Measurements from ENCODE around the gene CD1B.
"Not testable (repeated sequence)": the region's sequence is repeated elsewhere in the genome, so short reads cannot be mapped to it uniquely, and the experiment has no call there.

CD1B gene

DNA sequence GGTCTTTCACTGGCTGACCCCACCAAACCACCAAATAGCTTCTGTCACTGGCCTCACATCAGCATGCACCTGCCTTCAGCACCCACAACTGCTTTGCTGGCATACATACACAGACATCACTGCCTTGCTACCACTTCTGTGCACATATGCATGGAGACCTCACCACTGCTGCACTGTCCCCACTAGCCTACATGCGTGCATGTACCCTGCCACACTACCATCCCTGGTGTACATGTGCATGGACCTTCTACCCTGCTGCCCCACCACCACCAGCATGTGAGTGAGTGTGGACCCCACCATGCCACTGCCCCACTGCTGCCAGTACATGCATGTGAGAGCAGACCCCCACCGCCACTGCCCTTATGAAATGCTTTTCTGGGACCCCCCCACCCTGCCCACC is 35.5 kb downstream of the CD1B start:
- no peak for DNase-seq (ENCODE audit: low spot score)
- POLR2A ChIA-PET (ENCODE audit: low non-redundant PET): no interaction called here
- TF ChIP-seq CTCF (conservative IDR thresholded peaks at IDR 0.05; ENCODE audit: low read depth): no peak

DNA sequence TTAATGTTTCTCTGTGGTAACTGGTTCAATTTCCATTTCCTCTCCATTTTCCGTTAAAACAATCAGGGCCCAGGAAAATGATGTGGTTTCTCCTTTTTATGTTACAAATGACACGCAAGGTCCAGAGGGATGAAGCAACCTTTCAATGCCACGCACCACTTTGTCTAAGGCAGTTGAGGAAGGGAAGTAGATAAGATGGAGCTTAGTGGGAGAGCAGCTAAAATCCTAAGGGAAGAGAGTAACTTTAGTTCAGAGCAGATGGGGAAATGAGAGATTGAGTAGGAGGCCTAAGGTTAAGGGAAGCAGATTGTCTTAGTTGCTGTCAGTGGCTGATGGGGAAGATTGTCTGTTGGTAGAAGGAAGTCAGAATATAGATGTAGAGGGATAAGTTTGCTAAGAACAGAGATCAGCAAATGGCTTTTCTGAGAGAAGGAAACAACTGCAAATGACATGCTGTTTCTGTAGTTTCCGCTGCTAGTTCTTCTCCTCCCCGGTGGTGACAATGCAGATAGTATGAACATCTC is 40.9 kb downstream of the CD1B start:
- CTCF ChIA-PET: no interaction called here
- DNase-seq (ENCODE audit: low spot score): no peak
- POLR2A ChIA-PET (ENCODE audit: low non-redundant PET): no interaction called here
- no peak overlapping the region for H3K27ac ChIP-seq
- no peak for TF ChIP-seq CTCF (conservative IDR thresholded peaks at IDR 0.05; ENCODE audit: low read depth)

More for the DNA sequence above, 35.5 kb downstream of the CD1B start:
- H3K27ac ChIP-seq: no peak overlapping the region
- CTCF ChIA-PET: no interaction called here

- H3K27ac ChIP-seq: no peak within 1 kb of the TSS
- POLR2A ChIA-PET (ENCODE audit: low non-redundant PET): no interaction called here
- CTCF ChIA-PET: no interaction called here
- DNase-seq (ENCODE audit: low spot score): no peak
- TF ChIP-seq CTCF (conservative IDR thresholded peaks at IDR 0.05; ENCODE audit: low read depth): no peak
Measured at GRCh38 chr1:158289811-158290210, 41.5 kb downstream of the CD1B start, which contains the start of gene CD1C. CD1C (plus strand) TSS chr1:158289923; CDS start chr1:158290065, 142 bp downstream.

DNA sequence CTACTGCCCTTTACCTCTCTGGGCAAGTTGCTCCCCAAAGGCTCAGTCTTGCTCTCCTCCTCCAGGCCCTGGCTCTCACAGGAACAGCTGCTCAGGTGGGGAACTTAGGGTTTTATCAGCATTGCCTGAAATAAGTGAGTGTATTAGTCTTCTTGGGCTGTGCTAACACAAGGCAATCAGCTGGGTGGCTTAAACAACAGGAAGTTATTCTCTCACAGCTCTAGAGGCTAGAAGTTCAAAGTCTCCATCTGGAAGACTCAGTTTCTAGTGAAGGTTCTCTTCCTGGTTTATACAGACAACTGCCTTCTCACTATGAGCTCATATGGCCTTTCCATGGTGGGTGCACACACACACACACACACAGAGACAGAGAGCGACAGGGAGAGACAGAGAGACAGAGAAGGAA is 44.4 kb downstream of the CD1B start:
- DNase-seq (ENCODE audit: low spot score): no peak
- POLR2A ChIA-PET (ENCODE audit: low non-redundant PET): no interaction called here
- TF ChIP-seq CTCF (conservative IDR thresholded peaks at IDR 0.05; ENCODE audit: low read depth): no peak
- no peak overlapping the region for H3K27ac ChIP-seq
- CTCF ChIA-PET: no interaction called here

DNA sequence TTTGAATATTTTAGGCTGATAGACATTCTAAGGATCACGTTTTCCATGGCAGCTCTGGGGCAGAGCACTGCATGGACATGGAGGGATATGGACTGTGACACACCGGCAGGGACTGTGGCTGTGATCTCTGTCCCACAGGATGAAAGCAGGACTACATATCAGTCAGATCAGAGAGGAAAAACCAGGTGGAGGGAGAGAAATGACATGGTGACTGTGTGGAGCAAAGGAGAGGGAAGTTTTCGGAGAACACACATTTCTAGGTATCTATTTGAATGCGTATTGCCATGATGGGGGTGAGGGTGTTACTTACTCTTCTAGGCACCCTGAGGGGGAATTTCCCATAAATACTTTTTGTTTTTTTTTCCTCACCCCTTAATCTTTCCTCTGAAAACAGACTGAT is 44.8 kb downstream of the CD1B start:
- DNase-seq (ENCODE audit: low spot score): no peak
- ChIA-PET POLR2A (ENCODE audit: low non-redundant PET) (no interaction called here), CTCF (no interaction called here)
- H3K27ac ChIP-seq: no peak overlapping the region
- no peak for TF ChIP-seq CTCF (conservative IDR thresholded peaks at IDR 0.05; ENCODE audit: low read depth)

GRCh38 chr1:158285756-158286241 is 45.5 kb downstream of the CD1B start:
- POLR2A ChIA-PET (ENCODE audit: low non-redundant PET): no interaction called here
- DNase-seq (ENCODE audit: low spot score): no peak
- no peak for TF ChIP-seq CTCF (conservative IDR thresholded peaks at IDR 0.05; ENCODE audit: low read depth)
- H3K27ac ChIP-seq: no peak overlapping the region
- CTCF ChIA-PET: no interaction called here

DNA sequence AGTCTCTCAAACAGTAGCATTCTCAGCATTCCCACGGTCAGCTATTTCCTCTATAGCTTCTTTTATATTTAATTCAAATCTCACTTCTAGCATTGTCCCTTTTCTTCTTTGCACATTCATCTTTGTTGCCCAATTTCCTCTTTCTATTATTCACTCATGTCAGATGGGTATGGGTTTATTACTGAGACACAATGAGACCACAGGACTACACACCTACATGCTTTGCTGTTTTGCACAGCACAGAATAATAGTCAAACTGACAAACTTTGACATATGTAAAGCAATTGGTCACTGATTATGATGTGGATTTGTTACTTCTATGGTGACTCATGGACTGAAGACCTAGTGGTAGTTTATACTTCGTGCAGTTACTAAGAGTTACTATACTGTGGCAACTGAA is 47.4 kb downstream of the CD1B start:
- no peak for TF ChIP-seq CTCF (conservative IDR thresholded peaks at IDR 0.05; ENCODE audit: low read depth)
- ChIA-PET CTCF (no interaction called here), POLR2A (ENCODE audit: low non-redundant PET) (no interaction called here)
- DNase-seq (ENCODE audit: low spot score): no peak
- no peak overlapping the region for H3K27ac ChIP-seq

GRCh38 chr1:158282421-158282820 is 48.9 kb downstream of the CD1B start:
- DNase-seq (ENCODE audit: low spot score); CTCF ChIA-PET; H3K27ac ChIP-seq; POLR2A ChIA-PET (ENCODE audit: low non-redundant PET): not testable (repeated sequence)

Measured in RWPE1 (cell line).